Stomach (tissue), 9 donors: Measurements from ENCODE around the gene RDH8. TPM values are rescaled to one million over a fixed set of nuclear protein-coding genes. Genes with fewer than 3 reads are reported as not detected.

Experiments
- DNase-seq, 2 donors: peaks; one replicate each; pipeline versions ENCODE4 v3.0.0 to v3.0.0-alpha.2; 2013 to 2019
- H3K27ac ChIP-seq, 5 donors: fragments of 200-600 bp in 4 of 5; sonication (generic) in 4 of 5; one replicate each; pipeline ENCODE4 v1.5.1; 2013 to 2019; ENCODE audit warnings: mild to moderate bottlenecking in 1 of 5, moderate library complexity in 1 of 5
- H3K27me3 ChIP-seq, 3 donors: fragments of 200-600 bp; sonication (generic); one replicate each; pipeline ENCODE4 v1.5.1; 2017 to 2019; ENCODE audit warnings: mixed run types in 1 of 3
- H3K36me3 ChIP-seq, 4 donors: fragments of 200-600 bp; sonication (generic); 1 replicate in 3 of 4; 2 replicates in 1 of 4; pipeline ENCODE4 v1.5.1; 2016 to 2019
- H3K4me1 ChIP-seq, 4 donors: fragments of 200-600 bp; sonication (generic); one replicate each; pipeline ENCODE4 v1.5.1; 2016 to 2019
- H3K4me3 ChIP-seq, 4 donors: fragments of 200-600 bp; sonication (generic) in 3 of 4; one replicate each; pipeline ENCODE4 v1.5.1; 2016 to 2019; ENCODE audit warnings: mild to moderate bottlenecking in 1 of 4
- H3K9me3 ChIP-seq, 4 donors: fragments of 200-600 bp; sonication (generic); one replicate each; pipeline ENCODE4 v1.5.1; 2016 to 2019
- EP300 ChIP-seq: sonication (generic); formaldehyde crosslinking; IDR thresholded peaks from one replicate; pipeline ENCODE4 v1.6.1; 2017; ENCODE audit warnings: antibody characterized with exemption
- POLR2A ChIP-seq, 4 donors: fragments of 450-650 bp; IDR thresholded peaks; one replicate each; pipeline ENCODE4 v1.6.1; 2016; ENCODE audit warnings: antibody characterized with exemption in 4 of 4, control low read depth in 2 of 4, mild to moderate bottlenecking in 1 of 4, moderate library complexity in 1 of 4
- POLR2AphosphoS5 ChIP-seq, 3 donors: sonication (generic); formaldehyde crosslinking; IDR thresholded peaks; one replicate each; pipeline ENCODE4 v1.6.1; 2016; ENCODE audit warnings: antibody characterized with exemption in 3 of 3
- WGBS, 5 donors: extraction: QIAGEN DNeasy Blood & Tissue Kit in 3 of 5; methylation state at CpG; one replicate each; pipeline versions ENCODE4 v1.1.5 to v1.1.7; 2013 to 2018; 5-methylcytosine and 5-hydroxymethylcytosine counted together
- intact Hi-C: fragments of 100-400 bp; cut with DNase I; formaldehyde crosslinking; loops from one replicate; pipeline ENCODE4 v1.15.1; 2023; ENCODE audit warnings: low total_unique reads
- polyA plus RNA-seq, 3 donors: library from polyadenylated mRNA; stranded (reverse); fragments of 200-250 nt; gene quantifications; one replicate each; pipeline ENCODE4 v1.2.3, GENCODE V29; 2013
- total RNA-seq, 5 donors: library from RNA; depleted of rRNA; stranded (reverse); fragments of >200 nt; gene quantifications; one replicate each; pipeline versions ENCODE4 v1.1.0 to v1.2.3, GENCODE V29; 2014 to 2016
- TF ChIP-seq, protein P1 (sequence below), 7 experiments: fragments of 450-650 bp in 4 of 7; fragments of 200-600 bp in 3 of 7; sonication (generic) in 3 of 7; IDR thresholded peaks; one replicate each; pipeline ENCODE4 v1.5.1; 2016 to 2019; ENCODE audit warnings: antibody characterized with exemption in 7 of 7, control low read depth in 2 of 7, mild to moderate bottlenecking in 1 of 7
- donor health status: healthy with polysubstance abuse.
- donor health status: Bipolar disorder and iron deficiency.
- donor health status: healthy.

Gene RDH8
- total and polyA plus RNA-seq, 8 donors, result not detected

DNA sequence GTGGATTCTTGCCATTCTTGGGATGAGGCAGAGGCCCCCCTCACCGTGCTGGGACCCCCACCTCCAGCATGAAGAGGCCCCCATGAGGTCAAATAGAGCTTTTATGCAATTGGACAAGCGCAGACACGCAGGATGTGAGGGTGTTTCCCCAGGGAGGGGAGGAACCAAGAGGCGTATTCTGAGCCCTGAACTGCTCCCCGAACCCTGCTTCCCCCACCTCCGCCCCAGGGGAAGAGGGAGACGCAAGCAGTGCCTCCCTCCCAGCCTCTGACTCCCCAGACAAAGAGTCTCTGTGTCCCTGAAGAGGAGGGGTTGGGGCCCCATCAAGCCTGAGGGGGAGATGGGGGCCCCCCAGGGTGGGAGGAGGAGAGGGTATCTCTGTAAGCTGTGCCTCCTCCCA, 1.3 kb upstream of the RDH8 start:
- TF ChIP-seq POLR2A (IDR thresholded peaks at IDR 0.05) (no peak), POLR2AphosphoS5 (IDR thresholded peaks at IDR 0.05) (no peak), EP300 (no peak)
- TF ChIP-seq, protein P1, sequence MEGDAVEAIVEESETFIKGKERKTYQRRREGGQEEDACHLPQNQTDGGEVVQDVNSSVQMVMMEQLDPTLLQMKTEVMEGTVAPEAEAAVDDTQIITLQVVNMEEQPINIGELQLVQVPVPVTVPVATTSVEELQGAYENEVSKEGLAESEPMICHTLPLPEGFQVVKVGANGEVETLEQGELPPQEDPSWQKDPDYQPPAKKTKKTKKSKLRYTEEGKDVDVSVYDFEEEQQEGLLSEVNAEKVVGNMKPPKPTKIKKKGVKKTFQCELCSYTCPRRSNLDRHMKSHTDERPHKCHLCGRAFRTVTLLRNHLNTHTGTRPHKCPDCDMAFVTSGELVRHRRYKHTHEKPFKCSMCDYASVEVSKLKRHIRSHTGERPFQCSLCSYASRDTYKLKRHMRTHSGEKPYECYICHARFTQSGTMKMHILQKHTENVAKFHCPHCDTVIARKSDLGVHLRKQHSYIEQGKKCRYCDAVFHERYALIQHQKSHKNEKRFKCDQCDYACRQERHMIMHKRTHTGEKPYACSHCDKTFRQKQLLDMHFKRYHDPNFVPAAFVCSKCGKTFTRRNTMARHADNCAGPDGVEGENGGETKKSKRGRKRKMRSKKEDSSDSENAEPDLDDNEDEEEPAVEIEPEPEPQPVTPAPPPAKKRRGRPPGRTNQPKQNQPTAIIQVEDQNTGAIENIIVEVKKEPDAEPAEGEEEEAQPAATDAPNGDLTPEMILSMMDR (IDR thresholded peaks at IDR 0.05), result no peak
- Histone ChIP-seq H3K36me3 (no peaks in the 10 kb centered on the region), H3K9me3 (no peaks in the 10 kb centered on the region), H3K27me3 (peaks cover 14 to 91% (median 57%) of the 10 kb centered on the region in 3 donors), H3K27ac (no peak overlapping the region), H3K4me3 (no peak overlapping the region), H3K4me1 (peaks cover 16 to 31% (median 29%) of the 10 kb centered on the region in 4 donors)
- WGBS, 5 donors, result 32 to 52% (median 40%) methylated on average over 3 to 7 of the region's 7 CpGs
- intact Hi-C loops, result no loop called here
- DNase-seq, result peak in 1 of 2 donors; percentile 21

DNA sequence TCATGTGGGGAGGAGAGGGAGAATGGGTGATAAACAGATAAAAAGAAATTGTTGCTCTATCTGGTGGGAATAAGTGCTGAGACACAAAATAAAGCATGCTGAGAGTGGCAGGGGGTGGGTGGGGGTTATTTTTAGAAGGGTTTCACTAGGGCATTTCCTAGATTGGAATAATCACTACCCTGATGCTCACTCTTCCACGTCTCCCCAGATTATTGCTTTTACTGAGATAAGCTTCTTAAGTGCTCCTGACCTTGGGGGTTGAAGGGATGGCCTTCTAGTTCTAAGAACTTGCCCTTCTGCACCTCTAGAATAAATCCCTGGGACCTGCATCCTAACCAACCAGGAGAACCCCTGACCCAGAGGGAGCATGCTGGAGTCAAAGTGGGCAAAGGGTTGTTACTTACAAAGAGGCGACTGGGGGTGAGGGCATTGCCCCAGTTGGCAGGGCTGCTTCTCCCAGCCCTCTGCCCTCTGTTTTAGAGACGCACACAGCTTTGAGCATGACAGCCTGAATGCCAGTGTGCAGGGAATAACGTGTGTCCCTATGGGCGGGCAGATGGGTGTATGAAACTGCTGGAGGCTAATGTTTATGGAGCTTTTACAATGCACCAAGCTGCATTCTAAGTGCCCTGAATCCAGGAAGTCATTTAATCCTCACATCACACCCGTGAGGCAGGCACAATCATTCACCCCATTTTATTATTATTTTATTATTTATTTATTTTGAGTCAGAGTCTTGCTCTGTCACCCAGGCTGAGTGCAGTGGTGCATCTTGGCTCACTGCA, 743 bp downstream of the RDH8 start:
- H3K9me3 ChIP-seq, result no peaks in the 10 kb centered on the region
- TF ChIP-seq, protein P1 (IDR thresholded peaks at IDR 0.05), result no peak
- TF ChIP-seq POLR2A (IDR thresholded peaks at IDR 0.05) (no peak), POLR2AphosphoS5 (IDR thresholded peaks at IDR 0.05) (no peak), EP300 (no peak)
- H3K36me3 ChIP-seq, result no peaks in the 10 kb centered on the region
- H3K4me1 ChIP-seq, result peaks cover 7 to 18% (median 15%) of the 10 kb centered on the region in 4 donors
- DNase-seq, result no peak
- WGBS, 5 donors, result 39 to 47% (median 43%) methylated on average over 6 of the region's 6 CpGs
- H3K27me3 ChIP-seq, result peaks cover 14 to 77% (median 39%) of the 10 kb centered on the region in 3 donors
- intact Hi-C loops, result no loop called here
- no peak overlapping the region for H3K27ac ChIP-seq
- no peak overlapping the region for H3K4me3 ChIP-seq

DNA sequence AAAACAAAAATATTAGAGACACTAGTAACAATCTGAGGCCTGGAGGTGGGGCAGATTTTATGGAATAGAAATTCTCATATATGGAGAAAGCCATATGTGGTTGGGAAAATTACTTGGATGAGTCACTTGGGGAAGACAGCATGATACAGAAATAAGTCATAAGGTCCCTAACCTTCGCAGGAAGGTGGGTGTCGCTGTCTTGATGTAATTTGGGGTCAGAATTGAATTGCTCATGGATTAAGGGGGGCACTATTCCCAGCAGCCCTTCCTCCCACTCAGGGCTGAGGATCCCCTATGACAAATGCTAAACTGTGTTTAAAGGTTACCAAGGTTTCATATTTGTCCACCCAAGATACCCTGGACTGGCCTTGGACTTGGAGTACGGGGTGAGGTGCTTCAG, 5.0 kb downstream of the RDH8 start:
- Histone ChIP-seq H3K27ac (no peak overlapping the region), H3K27me3 (peaks cover 0 to 45% (median 0%) of the 10 kb centered on the region in 3 donors), H3K36me3 (no peaks in the 10 kb centered on the region), H3K4me3 (no peak overlapping the region), H3K9me3 (no peaks in the 10 kb centered on the region), H3K4me1 (no peaks in the 10 kb centered on the region)
- WGBS, 5 donors, result 68 to 83% (median 73%) methylated on average over 3 of the region's 3 CpGs
- TF ChIP-seq, protein P1 (IDR thresholded peaks at IDR 0.05), result no peak
- TF ChIP-seq POLR2A (IDR thresholded peaks at IDR 0.05) (no peak), POLR2AphosphoS5 (IDR thresholded peaks at IDR 0.05) (no peak), EP300 (no peak)
- intact Hi-C loops, result no loop called here
- no peak for DNase-seq

DNA sequence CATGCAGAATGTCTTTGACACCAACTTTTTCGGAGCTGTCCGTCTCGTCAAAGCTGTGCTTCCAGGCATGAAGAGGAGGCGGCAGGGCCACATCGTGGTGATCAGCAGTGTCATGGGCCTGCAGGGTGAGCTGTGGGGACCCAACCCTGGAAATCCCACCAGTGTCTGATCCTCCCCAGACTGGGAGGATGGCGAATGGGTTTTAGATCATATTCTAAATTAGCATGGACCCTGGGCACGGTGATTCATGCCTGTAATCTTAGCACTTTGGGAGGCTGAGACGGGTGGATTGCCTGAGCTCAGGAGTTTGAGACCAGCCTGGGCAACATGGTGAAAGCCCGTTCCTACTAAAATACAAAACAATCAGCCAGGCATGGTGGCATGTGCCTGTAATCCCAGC, 5.5 kb downstream of the RDH8 start:
- H3K9me3 ChIP-seq, result no peaks in the 10 kb centered on the region
- H3K4me1 ChIP-seq, result no peaks in the 10 kb centered on the region
- H3K27me3 ChIP-seq, result peaks cover 0 to 40% (median 0%) of the 10 kb centered on the region in 3 donors
- no peaks in the 10 kb centered on the region for H3K36me3 ChIP-seq
- intact Hi-C loops, result no loop called here
- no peak overlapping the region for H3K4me3 ChIP-seq
- WGBS, 5 donors, result 75 to 82% (median 77%) methylated on average over 6 to 9 of the region's 9 CpGs
- TF ChIP-seq POLR2AphosphoS5 (IDR thresholded peaks at IDR 0.05) (no peak), EP300 (no peak), POLR2A (IDR thresholded peaks at IDR 0.05) (no peak)
- TF ChIP-seq, protein P1 (IDR thresholded peaks at IDR 0.05), result no peak
- no peak overlapping the region for H3K27ac ChIP-seq
- DNase-seq, result no peak
